Measurements from ENCODE around the gene ZNF124. TPM values are rescaled to one million over a fixed set of nuclear protein-coding genes. Genes with fewer than 3 reads are reported as not detected.
"Not testable (repeated sequence)": the region's sequence is repeated elsewhere in the genome, so short reads cannot be mapped to it uniquely, and the experiment has no call there.

The ZNF124 gene
- total RNA-seq, 2 experiments from 2014 or later, result 10.8 to 11.8 TPM

DNA sequence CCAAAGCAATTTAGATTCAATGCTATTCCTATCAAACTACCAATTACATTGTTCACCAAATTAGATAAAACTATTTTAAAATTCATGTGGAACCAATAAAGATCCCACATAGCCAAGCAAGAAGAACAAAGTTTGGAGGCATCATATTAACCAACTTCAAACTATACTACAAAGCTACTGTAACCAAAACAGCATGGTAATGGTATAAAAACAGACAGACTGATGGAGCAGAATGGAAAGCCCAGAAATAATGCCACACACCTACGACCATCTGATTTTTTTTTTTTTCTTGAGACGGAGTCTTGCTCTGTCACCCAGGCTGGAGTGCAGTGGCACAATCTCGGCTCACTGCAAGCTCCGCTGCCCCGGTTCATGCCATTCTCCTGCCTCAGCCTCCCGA lies 7.1 kb downstream of the ZNF124 start:
- ChIA-PET POLR2A (no interaction called here), CTCF (no interaction called here)
- Mint-ChIP-seq H3K4me1 (ENCODE audit: low read depth) (peaks cover 27% of the 10 kb centered on the region), H3K36me3 (peaks cover 80% of the 10 kb centered on the region), H3K9me3 (peaks cover 79% of the 10 kb centered on the region), H3K27me3 (no peaks in the 10 kb centered on the region), H3K27ac (no peak overlapping the region), H3K4me3 (no peak overlapping the region)
- no peak for DNase-seq
- intact Hi-C loops (cut with micrococcal nuclease), result no loop called here

- ChIA-PET CTCF (no interaction called here), POLR2A (no interaction called here)
- Mint-ChIP-seq H3K27me3 (no peaks in the 10 kb centered on the region), H3K27ac (no peak overlapping the region), H3K36me3 (peaks cover 85% of the 10 kb centered on the region), H3K4me3 (no peak overlapping the region), H3K4me1 (ENCODE audit: low read depth) (no peaks in the 10 kb centered on the region), H3K9me3 (peaks cover 85% of the 10 kb centered on the region)
- DNase-seq, result no peak
- intact Hi-C loops (cut with micrococcal nuclease), result no loop called here
Measured at GRCh38 chr1:247156787-247157232, 15.0 kb downstream of the ZNF124 start.

DNA sequence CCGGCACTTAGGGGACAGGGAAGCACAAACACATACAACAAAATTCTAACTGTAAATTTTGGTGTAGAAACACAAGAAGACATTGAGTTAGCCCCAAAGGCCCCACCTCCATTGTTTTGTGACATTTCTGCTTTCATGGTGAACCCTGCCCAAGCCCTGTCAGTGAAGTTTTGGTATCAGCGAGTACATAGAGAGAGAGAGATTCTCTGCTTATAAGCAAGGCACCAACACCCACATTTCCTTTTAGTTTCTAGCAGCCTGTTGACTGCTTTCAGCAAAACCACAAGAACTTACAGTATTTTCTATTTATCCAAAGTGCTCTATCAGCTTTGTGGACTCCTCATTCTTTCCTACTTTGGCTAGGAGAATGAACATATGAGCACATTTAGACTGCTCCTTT lies 24.0 kb downstream of the ZNF124 start:
- H3K4me1 Mint-ChIP-seq (ENCODE audit: low read depth), result no peaks in the 10 kb centered on the region

GRCh38 chr1:247147120-247147519 lies 24.7 kb downstream of the ZNF124 start:
- H3K4me3 Mint-ChIP-seq; DNase-seq; H3K27ac Mint-ChIP-seq; CTCF ChIA-PET; intact Hi-C loops (cut with micrococcal nuclease); H3K27me3 Mint-ChIP-seq; H3K4me1 Mint-ChIP-seq (ENCODE audit: low read depth): not testable (repeated sequence)
- H3K9me3 Mint-ChIP-seq, result peaks cover 71% of the 10 kb centered on the region
- peaks cover 77% of the 10 kb centered on the region for H3K36me3 Mint-ChIP-seq
- POLR2A ChIA-PET, result interaction anchor here (0.6 kb wide), 1 partner anchor 372 kb away, joined by 6 read pairs; no protein-coding TSS in a partner anchor

More for the DNA sequence above, 24.0 kb downstream of the ZNF124 start:
- DNase-seq, result no peak
- POLR2A ChIA-PET, result no interaction called here
- intact Hi-C loops (cut with micrococcal nuclease), result no loop called here
- CTCF ChIA-PET, result no interaction called here
- H3K27me3 Mint-ChIP-seq, result no peaks in the 10 kb centered on the region
- H3K4me3 Mint-ChIP-seq, result no peak overlapping the region
- peaks cover 70% of the 10 kb centered on the region for H3K9me3 Mint-ChIP-seq
- H3K27ac Mint-ChIP-seq, result no peak overlapping the region
- peaks cover 78% of the 10 kb centered on the region for H3K36me3 Mint-ChIP-seq

DNA sequence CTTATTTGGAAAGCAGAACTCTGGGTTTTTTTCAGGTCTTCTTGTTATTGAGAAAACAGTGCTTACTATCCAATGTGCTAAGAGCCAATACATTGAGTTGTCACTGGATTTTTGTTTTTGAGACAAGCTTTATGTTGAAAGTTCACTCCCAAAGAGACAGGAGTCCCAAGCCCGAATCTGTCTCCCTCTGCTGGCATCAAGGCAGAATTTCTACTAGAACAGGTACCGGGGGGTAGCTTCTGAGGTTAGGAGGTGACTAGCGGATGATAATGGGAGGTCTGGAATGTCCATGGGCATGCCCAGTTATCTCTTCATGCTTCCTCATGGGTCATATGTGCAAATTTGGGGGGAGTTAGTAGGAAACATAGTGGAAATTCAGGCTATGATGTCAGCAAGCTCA lies 25.1 kb downstream of the ZNF124 start:
- CTCF ChIA-PET, result no interaction called here
- Mint-ChIP-seq H3K9me3 (peaks cover 74% of the 10 kb centered on the region), H3K4me1 (ENCODE audit: low read depth) (no peaks in the 10 kb centered on the region), H3K27me3 (no peaks in the 10 kb centered on the region), H3K4me3 (no peak overlapping the region), H3K36me3 (peaks cover 79% of the 10 kb centered on the region), H3K27ac (no peak overlapping the region)
- no peak for DNase-seq
- intact Hi-C loops (cut with micrococcal nuclease), result no loop called here
- POLR2A ChIA-PET, result interaction anchor here (0.6 kb wide), 1 partner anchor 372 kb away, joined by 6 read pairs; no protein-coding TSS in a partner anchor

DNA sequence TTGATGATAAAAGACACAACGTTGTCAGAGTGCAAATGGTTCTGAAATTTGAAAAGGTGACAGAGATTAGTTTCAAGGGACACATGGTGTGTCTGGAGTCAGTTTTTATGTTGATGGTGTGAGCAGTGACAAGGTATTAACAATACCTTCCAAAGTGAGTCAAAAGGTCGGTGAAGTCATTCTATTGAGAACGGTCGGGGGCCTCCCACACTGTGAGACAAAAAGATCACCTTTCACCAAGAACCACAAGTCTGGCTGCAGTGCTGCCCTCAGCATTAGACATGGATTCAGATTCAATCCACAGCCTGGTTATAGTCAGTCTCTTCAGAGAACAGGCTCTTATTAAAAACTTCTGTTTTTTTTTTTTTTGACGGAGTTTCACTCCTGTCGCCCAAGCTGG lies 26.5 kb downstream of the ZNF124 start:
- Mint-ChIP-seq H3K4me1 (ENCODE audit: low read depth) (no peaks in the 10 kb centered on the region), H3K27me3 (no peaks in the 10 kb centered on the region), H3K4me3 (no peak overlapping the region), H3K9me3 (peaks cover 78% of the 10 kb centered on the region), H3K36me3 (peaks cover 85% of the 10 kb centered on the region), H3K27ac (no peak overlapping the region)
- POLR2A ChIA-PET, result no interaction called here
- CTCF ChIA-PET, result no interaction called here
- DNase-seq, result no peak
- intact Hi-C loops (cut with micrococcal nuclease), result no loop called here

- H3K27ac Mint-ChIP-seq; intact Hi-C loops (cut with micrococcal nuclease); CTCF ChIA-PET; H3K4me1 Mint-ChIP-seq (ENCODE audit: low read depth); H3K4me3 Mint-ChIP-seq; H3K27me3 Mint-ChIP-seq; DNase-seq; POLR2A ChIA-PET: not testable (repeated sequence)
- Mint-ChIP-seq H3K9me3 (peaks cover 94% of the 10 kb centered on the region), H3K36me3 (peaks cover 68% of the 10 kb centered on the region)
Measured at GRCh38 chr1:247139557-247139956, 32.3 kb downstream of the ZNF124 start.

GRCh38 chr1:247131236-247131635 lies 40.6 kb downstream of the ZNF124 start:
- Mint-ChIP-seq H3K9me3 (peaks cover 56% of the 10 kb centered on the region), H3K4me1 (ENCODE audit: low read depth) (peaks cover 6% of the 10 kb centered on the region), H3K36me3 (peaks cover 49% of the 10 kb centered on the region), H3K4me3 (no peak overlapping the region), H3K27me3 (no peaks in the 10 kb centered on the region), H3K27ac (no peak overlapping the region)
- POLR2A ChIA-PET, result no interaction called here
- CTCF ChIA-PET, result no interaction called here
- DNase-seq, result no peak
- intact Hi-C loops (cut with micrococcal nuclease), result no loop called here

DNA sequence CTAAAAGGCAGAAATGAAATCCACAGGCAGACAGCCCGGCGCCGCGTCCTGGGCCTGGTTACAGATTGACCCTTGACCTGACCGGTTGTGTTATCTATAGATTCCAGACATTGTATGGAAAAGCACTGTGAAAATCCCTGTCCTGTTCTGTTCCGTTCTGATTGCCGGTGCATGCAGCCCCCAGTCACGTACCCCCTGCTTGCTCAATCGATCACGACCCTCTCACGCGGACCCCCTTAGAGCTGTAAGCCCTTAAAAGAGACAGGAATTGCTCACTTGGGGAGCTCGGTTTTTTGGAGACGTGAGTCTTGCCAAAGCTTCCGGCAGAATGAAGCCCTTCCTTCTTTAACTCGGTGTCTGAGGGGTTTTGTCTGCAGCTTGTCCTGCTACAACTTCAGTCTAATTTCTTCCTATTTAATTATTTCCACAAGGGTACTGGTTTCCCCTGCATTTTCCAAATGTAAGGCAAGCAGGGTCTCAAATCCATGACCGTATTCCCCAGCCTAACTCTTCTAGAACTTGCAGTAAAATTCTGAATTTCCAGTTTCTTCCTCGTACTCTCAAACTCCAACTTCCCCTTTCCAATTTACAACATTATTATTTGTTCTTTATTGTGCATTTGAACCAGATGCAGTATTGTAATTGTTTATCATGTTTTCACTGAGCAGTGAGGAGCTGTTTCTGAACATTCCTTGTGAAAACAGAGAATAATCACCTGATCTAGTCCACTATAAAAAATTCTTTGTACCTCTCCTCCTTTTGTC lies 44.1 kb downstream of the ZNF124 start:
- H3K27me3 Mint-ChIP-seq; POLR2A ChIA-PET; DNase-seq; H3K4me1 Mint-ChIP-seq (ENCODE audit: low read depth); H3K27ac Mint-ChIP-seq; intact Hi-C loops (cut with micrococcal nuclease); CTCF ChIA-PET: not testable (repeated sequence)
- Mint-ChIP-seq H3K4me3 (peak overlapping the region; percentile 76), H3K9me3 (peaks cover 21% of the 10 kb centered on the region), H3K36me3 (peaks cover 30% of the 10 kb centered on the region)

- H3K27ac Mint-ChIP-seq; H3K27me3 Mint-ChIP-seq; intact Hi-C loops (cut with micrococcal nuclease); H3K4me1 Mint-ChIP-seq (ENCODE audit: low read depth); CTCF ChIA-PET; DNase-seq; H3K4me3 Mint-ChIP-seq; POLR2A ChIA-PET: not testable (repeated sequence)
- peaks cover 11% of the 10 kb centered on the region for H3K9me3 Mint-ChIP-seq
- peaks cover 19% of the 10 kb centered on the region for H3K36me3 Mint-ChIP-seq
Measured at GRCh38 chr1:247126601-247127000, 45.2 kb downstream of the ZNF124 start.

DNA sequence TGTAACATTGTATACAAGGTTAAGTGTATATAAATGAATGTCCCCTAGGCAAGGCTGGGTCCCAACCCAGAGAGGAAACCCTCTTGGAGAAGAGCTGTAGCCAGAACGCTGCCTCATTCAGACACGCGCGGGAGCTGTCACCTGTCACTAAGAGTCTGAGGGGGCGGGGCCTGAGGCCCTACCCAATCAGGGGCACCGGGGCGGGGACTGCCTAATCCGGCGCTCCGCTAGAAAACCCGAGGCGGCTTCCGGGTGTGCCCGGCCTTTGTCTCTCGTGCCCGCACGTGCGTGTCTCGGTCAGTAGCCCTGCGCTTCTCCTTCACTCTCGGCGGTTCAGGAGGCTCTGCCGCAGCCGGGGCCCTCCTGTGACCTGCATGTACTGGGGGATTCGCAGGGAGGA lies 45.7 kb downstream of the ZNF124 start:
- H3K4me1 Mint-ChIP-seq (ENCODE audit: low read depth); DNase-seq; H3K27ac Mint-ChIP-seq; CTCF ChIA-PET; intact Hi-C loops (cut with micrococcal nuclease); POLR2A ChIA-PET; H3K4me3 Mint-ChIP-seq; H3K27me3 Mint-ChIP-seq: not testable (repeated sequence)
- H3K9me3 Mint-ChIP-seq, result peaks cover 11% of the 10 kb centered on the region
- H3K36me3 Mint-ChIP-seq, result peaks cover 16% of the 10 kb centered on the region

DNA sequence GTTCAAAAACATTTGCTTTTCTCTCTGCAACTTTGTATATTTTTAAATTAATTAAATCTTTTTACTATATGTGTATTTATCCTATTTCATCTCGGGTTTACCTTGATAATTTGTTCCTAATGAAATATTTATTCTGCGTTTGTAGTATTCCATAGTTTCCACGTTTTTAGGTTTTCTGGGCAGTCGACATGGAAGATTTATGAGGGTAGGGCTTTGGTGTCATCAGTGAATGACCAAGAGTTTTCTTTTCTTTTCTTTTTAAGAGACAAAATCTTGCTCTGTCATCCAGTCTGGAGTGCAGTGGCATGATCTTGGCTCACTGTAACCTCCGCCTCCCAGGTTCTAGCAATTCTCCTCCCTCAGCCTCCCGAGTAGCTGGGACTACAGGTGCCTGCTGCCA lies 50.4 kb downstream of the ZNF124 start:
- Mint-ChIP-seq H3K4me3 (no peak overlapping the region), H3K9me3 (no peaks in the 10 kb centered on the region), H3K27me3 (no peaks in the 10 kb centered on the region), H3K36me3 (no peaks in the 10 kb centered on the region), H3K27ac (no peak overlapping the region), H3K4me1 (ENCODE audit: low read depth) (no peaks in the 10 kb centered on the region)
- CTCF ChIA-PET, result no interaction called here
- no peak for DNase-seq
- POLR2A ChIA-PET, result no interaction called here
- intact Hi-C loops (cut with micrococcal nuclease), result no loop called here

- H3K4me3 Mint-ChIP-seq; POLR2A ChIA-PET; H3K27me3 Mint-ChIP-seq; H3K27ac Mint-ChIP-seq; H3K36me3 Mint-ChIP-seq; H3K9me3 Mint-ChIP-seq; H3K4me1 Mint-ChIP-seq (ENCODE audit: low read depth); CTCF ChIA-PET; intact Hi-C loops (cut with micrococcal nuclease); DNase-seq: not testable (repeated sequence)
Measured at GRCh38 chr1:247120408-247120668, 51.5 kb downstream of the ZNF124 start.

Measured in activated CD4-positive, alpha-beta memory T cell treated with anti-CD3 and anti-CD28 coated beads for 36 hours (primary cell).